Activated naive CD4-positive, alpha-beta T cell treated with Interleukin-2 at 50 U/mL for 16 hours (primary cell): ENCODE results near the gene CEBPZ.
"Not testable (repeated sequence)": the region's sequence is repeated elsewhere in the genome, so short reads cannot be mapped to it uniquely, and the experiment has no call there.

ENCODE experiments used
- DNase-seq: peaks from one replicate; pipeline ENCODE4 v3.0.0-alpha.2; 2020

Gene CEBPZ, protein sequence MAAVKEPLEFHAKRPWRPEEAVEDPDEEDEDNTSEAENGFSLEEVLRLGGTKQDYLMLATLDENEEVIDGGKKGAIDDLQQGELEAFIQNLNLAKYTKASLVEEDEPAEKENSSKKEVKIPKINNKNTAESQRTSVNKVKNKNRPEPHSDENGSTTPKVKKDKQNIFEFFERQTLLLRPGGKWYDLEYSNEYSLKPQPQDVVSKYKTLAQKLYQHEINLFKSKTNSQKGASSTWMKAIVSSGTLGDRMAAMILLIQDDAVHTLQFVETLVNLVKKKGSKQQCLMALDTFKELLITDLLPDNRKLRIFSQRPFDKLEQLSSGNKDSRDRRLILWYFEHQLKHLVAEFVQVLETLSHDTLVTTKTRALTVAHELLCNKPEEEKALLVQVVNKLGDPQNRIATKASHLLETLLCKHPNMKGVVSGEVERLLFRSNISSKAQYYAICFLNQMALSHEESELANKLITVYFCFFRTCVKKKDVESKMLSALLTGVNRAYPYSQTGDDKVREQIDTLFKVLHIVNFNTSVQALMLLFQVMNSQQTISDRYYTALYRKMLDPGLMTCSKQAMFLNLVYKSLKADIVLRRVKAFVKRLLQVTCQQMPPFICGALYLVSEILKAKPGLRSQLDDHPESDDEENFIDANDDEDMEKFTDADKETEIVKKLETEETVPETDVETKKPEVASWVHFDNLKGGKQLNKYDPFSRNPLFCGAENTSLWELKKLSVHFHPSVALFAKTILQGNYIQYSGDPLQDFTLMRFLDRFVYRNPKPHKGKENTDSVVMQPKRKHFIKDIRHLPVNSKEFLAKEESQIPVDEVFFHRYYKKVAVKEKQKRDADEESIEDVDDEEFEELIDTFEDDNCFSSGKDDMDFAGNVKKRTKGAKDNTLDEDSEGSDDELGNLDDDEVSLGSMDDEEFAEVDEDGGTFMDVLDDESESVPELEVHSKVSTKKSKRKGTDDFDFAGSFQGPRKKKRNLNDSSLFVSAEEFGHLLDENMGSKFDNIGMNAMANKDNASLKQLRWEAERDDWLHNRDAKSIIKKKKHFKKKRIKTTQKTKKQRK

DNA sequence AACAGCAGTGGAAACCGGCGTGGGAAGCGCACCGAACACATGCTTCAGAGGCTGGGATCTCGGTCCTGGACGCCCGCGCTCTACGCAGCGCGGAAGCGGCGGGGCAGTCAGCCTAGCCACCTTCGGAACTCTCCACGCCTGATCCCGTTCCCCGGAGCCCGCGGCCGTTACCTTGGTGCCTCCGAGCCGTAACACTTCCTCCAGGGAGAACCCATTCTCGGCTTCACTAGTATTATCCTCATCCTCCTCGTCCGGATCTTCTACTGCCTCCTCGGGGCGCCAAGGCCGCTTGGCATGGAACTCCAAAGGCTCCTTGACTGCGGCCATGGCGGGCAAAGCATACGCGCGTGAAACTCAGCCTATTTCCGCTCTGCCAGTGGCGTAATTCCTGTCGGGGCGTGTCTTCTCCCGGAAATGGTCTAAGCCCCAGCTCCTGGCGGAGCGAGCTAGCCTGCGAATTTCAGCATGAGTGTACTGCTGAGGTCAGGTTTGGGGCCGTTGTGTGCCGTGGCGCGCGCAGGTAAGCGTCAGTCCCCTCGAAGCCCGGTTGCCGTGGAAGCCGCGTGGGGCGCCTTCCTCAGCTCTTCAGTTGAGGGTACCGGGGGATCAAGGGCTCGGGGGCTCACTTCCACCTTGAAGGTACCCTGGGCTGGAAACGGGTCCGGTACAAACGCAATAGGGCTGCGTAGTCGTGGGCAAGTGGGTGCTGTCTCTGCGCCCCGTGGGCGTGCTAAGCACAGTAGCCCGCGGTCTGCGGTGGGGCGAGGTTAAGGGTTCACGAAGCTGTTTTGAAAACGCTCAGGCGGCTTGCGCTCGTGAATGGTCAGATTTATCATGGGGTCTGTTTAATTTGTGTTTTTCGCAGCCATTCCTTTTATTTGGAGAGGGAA lies at the start of gene CEBPZ, which contains the start of gene NDUFAF7:
Gene CEBPZ, minus strand, starts transcription at position 356 of the 890 bp plus-strand sequence. Its CDS starts 29 bp downstream, at position 327.
Gene NDUFAF7, plus strand, starts transcription at position 418 of the 890 bp plus-strand sequence. Its CDS starts 48 bp downstream, at position 466.
- DNase-seq = peak; percentile 92

DNA sequence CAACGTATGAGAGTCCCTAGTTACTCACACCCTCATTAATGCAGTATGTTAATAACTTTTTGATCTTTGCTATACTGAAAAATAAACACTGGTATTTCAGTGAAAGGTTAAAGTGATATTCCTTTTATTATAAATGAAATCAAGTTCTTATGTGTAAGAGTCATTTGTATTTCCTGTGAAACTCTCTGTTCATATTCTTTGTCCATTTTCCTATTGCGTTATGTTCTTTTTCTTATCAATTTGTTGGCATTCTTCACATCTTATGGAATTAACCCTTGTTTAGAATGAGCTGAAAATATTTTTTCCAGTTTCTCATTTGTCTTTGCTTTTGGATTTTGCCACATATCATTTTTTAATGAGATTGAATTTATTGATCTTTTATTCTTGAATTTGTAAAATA lies 44.9 kb upstream of the CEBPZ start:
- DNase-seq = no peak

DNA sequence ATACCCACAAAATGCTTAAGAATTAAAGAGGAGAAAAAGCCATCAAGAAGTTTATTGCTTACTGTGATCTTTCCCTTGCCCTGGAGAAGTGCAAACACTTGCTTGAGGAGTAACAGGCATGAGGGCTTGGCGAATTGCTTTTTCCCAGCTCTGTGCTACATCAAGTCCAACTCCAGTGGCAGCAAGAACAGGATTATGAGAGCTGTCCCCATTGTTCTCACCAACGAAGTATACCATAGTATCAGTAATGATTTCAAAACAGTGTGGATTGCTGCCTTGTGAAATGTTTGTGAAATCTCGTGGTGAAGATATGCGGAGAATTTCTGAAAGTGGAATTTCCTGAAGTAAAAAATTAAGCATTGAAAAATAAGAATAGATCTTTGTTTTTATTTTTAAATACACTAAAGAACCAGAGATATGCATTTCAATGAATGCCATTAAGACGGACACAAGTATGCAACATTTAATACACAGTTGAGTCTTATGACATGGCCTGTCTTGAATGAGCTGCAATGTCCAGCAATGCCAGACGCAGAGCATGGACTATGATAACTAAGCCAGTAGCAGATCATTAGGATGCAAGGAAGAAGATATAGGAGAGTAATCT lies 43.1 kb upstream of the CEBPZ start:
- DNase-seq = no peak

DNA sequence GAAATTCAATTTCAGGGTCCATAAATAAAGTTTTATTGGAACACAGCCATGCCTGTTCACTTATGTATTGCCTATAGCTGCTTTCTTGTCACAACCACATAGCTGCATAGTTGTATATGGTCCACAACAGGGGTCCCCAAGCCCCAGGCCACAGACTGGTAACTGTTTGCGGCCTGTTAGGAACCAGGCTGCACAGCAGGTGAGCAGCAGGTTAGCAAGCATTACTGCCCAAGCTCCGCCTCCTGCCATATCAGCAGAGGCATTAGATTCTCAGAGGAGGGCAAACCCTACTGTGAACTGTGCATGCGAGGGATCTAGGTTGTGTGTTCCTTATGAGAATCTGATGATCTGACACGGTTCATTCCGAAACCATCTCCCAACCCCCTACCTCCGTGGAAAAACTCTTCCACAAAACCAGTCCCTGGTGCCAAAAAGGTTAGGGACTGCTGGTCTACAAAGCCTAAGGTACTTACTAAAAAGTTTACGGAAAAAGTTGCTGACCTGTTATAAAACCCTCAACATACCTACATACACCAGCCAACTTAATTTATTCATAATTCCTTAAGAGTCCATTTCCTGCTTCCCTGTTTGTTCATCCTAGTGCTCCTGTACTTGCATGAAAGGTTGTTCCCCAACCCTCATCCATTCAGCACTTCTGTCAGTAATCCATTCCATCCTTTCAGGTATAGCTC lies 40.1 kb upstream of the CEBPZ start:
- no peak for DNase-seq

DNA sequence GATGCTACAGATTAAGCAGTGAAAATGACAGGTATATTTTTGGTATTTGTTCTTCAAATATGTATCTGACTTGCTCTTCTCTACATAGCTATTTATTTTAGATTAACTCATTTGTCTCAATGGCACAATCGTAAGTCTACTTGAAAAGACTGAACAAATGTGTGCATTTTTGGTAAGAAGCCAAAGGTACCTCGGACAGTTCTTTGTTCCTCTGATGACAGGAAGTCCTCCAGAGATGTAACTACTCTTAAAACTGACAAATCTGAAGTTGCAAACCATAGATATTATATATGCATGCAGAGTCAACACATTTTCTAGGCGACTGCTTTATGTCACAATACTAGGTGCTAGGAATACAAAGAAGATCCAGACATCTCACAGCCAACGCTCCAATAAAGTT lies 36.7 kb upstream of the CEBPZ start:
- DNase-seq = no peak

DNA sequence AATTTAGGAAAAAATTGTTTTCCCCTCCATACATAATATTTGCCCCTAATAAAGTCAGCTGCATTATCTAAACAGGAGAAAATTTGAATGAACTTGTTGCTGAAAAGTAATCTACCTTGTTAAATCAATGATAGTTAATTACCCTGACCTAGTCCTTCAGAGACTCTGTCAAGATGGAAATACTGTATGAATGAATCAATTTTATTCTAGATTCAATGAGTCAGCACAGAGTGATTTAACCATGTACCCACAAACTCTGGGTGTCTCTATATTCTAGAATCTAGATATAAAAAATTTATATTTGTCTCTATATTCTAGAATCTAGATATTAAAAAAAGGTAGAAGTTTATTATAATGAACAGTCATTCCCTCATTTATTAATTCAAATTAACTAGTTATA lies 36.3 kb upstream of the CEBPZ start:
- no peak for DNase-seq

DNA sequence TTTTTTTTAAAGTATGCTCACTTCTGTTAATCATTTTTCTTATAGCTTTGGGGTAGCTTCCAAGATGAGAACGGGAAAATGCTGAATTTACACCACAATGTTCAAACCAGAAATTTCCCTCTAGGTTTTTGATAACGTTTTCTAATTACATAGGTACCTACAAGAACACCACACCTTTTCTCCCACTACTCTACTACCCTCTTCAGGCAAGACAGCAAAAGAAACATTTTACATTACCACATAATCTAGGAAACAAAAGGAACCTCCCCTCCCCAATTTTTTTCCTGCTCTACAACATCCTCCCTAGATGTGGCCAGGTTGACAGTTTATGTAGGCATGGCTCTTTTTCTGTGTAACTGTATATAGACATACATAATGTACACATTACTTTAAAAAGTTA lies 32.4 kb upstream of the CEBPZ start:
- DNase-seq = no peak

DNA sequence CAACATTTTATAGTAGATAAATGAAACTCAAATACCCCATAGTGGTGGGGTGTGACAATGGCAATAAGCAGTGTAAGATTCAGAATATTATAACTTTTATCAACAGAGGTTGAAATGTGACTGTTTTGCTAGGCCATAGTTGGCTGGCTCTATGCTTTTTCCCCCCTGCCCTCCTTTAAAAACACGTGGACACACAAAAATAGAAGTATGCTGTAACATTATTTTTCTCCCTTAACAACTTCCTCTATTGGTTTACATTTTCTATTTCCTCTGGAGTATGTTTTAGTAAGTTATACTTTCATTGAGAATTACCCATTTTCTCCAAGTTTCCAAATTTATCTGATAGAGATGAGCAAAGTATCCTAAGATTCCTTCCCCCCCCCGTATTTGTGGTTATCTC lies 31.1 kb upstream of the CEBPZ start:
- no peak for DNase-seq

DNA sequence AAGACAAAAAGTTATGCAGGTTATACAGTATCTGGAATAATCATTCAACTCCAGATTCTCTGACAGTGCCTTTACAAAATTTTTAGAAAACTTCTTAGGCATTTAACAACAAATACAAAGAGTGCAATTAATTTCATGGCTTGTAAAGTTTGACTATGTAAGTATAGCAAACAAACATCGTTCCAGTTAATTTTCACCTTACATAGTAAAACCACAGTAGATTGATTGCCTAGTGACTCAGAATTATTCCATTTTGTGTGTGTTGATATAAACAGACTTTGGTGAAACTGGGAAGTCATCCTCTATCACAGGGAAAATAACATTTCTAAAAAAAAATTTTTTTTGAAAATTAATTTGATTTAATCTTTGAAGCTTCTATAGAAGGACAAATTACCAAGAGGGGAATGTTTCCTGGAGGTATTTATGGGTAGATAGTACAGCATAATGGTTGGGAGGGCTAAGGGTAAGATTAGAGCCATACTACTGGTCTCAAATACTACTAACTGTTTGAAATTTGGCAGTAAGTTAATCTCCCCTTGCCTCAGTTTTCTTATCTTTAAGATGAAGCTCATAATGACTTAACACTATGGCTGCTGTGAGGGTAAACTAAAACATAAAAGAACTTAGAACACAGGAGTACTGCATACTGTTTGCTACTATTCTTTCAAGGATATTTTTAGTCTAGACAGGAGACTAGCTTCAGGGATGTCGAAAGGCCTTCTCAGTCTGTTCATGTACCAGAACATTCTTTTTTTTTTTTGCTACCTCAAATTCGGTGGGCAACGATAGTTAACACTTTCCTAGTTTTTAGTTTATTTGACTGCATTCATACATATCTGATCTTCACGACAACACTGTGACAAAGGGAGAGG lies 19.7 kb upstream of the CEBPZ start:
- no peak for DNase-seq

DNA sequence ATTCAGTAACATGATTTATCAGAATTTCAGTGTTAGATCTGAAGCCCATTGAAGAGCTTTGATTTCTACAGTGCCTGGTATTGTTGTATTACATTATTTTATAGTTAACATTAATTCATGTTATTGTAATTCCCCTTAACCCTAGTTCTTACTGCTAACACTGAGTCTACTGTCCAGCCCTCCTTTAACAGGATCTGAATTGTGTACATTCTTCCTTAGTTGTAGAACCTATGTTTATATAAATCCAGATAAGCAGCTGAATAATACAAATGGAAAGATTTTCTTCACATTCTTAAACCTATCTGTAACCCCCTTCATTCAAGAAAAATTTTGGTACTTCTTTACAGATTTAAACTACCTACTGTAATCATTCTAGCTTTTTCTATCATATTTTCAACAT lies 14.8 kb upstream of the CEBPZ start:
- no peak for DNase-seq

DNA sequence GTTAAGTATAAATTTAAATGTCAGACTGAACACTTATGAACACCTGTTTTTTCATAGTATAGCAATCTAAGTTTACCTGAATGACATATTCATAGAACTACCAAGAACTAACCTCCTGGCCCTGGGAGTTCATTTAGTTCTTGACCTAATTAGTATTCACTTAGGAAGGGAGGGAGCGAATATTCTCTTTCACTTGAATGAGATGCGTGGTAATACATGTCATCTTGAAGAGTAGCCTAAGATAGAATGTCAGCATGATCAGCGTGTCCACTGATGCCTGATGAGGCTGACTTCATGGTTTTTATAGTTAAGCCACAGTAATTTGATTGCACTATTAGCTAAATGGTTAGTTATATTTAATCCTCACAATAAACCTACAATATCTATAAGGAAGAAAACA lies 13.4 kb upstream of the CEBPZ start:
- DNase-seq = no peak

DNA sequence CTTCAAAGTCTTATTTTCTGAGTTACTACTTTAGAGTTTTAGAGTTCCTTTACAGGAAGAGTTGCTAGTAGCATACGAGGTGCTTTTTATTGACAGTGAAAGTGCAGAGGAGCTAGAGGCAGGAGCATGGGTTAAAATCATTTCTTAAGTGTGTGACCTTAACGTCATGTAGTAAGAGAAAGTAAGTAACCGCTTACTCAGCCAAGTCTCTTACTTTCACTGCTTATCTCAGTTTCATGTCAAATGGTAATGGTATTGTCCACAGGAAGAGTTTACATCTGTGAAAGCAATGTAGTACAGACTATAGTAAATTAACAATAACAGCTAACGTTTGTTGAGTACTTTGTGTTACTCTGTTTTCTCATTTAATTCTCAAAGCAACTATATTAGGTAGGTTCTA lies 12.6 kb upstream of the CEBPZ start:
- DNase-seq = no peak

DNA sequence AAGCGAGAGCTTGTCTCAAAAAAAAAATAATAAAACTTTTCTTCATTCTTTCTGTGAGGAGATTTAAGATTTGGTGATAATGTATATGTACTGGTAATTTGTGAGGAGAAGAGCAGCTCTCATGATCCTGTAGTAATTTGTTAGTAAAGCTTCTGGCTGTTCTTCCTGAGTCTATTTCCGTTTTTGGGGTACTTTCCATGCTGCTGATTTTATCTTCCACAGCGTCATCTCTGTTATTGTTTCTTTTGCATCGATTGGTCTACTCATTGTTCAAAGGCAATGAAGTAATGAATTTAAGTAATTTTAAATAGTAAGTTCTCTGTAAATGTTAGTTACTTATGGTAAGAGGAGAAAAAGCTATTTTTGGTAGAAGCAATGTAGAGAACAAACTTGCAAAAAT lies 12.0 kb upstream of the CEBPZ start:
- no peak for DNase-seq

DNA sequence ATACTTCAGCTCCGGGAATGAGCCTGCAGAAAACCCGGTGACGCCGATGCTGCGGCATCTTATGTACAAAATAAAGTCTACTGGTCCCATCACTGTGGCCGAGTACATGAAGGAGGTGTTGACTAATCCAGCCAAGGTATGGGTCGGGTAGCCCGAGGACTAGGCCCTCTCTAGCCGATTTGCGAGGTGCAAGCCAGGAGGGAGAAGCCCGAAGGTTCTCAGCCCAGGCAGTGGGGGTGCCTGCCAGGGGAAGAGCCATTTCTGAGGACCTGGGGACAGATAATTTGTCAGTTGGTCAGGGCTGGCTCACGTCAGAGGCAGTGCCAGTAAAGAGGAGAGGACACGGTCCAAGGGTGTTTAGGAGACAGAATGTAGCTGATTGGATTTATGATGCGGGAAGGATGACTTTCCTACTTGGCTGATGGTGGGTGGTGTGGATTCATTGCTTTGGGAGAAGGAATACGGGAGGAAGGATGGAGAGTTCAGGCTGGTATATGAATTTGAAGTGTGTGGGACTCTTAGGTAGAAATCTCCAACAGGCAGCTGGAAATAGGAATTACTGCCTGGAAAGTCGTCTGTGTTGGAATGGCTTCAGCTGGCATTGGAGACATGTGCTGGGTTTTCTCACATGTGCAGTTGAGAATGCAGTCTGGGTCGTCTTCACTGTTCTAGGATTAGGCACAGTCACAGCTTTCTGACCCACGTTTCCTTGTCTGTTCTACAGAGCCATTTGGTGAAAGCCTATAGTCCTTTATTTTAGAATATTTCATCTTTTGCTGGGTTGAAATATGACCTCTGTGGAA lies 936 bp upstream of the CEBPZ start:
- DNase-seq = no peak

DNA sequence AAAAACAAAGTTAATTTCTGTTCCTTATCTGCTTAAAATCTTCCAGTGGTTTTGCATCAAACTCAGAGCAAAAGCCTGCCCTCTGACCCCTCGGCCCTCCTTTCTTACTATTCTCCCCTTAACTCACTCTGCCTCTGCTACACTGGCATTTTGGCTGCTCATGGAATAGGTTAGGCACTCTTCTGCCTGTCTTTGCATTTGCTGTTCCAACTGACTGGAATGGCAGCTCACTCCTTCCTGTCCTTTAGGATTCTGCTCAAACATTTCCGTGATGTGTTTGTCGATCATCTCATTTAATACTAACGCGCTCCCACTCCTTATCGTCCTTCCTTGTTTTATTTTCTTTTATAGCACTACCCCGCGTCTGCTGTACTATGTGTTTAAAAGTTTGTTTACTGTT lies 815 bp downstream of the CEBPZ start:
- DNase-seq = no peak

DNA sequence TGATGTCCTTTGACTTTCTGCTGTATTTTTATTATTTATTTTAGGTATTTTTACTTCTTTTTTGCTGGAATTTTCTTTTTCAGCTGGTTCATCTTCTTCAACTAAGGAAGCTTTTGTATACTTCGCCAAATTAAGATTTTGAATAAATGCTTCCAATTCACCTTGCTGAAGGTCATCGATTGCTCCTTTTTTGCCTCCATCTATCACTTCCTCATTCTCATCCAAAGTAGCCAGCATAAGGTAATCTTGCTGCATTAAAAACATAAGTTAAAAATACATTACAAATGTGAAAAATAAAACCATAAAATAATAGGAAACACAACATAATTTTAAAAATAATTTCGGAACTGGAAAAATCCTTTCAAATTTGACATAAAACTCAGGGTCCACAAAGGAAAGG lies 2.6 kb downstream of the CEBPZ start:
- DNase-seq = no peak

DNA sequence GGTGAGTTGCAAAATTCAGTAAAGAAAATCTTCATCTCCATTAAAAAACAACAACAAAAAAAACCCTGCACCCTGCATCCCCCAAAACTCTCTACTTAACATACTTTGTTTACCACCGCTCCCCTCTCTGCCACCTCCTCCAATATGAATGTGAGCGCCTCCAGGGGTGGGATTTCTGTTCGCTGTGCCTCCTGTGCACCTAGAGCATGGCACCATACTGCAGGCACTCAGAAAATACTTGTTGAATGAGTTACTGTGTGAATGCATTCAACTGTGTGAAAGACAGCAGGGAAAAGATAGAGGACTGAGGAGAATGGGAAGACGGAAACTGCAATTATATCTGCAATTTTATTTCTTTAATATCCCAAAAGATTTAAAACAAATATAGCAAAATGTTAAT lies 4.5 kb downstream of the CEBPZ start:
- DNase-seq = no peak

DNA sequence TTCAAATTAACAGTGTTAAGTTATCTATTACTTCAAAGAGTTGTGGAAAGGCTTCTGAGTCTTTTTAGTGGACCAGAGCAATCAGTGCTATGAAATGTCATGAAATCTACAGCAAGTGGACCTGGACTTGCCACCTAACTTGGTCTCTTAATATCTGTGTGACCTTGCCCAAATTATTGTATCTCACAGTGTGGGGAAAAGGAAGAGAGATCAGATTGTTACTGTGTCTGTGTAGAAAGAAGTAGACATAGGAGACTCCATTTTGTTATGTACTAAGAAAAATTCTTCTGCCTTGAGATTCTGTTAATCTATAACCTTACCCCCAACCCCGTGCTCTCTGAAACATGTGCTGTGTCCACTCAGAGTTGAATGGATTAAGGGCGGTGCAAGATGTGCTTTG lies 6.3 kb downstream of the CEBPZ start:
- DNase-seq = not testable (repeated sequence)

DNA sequence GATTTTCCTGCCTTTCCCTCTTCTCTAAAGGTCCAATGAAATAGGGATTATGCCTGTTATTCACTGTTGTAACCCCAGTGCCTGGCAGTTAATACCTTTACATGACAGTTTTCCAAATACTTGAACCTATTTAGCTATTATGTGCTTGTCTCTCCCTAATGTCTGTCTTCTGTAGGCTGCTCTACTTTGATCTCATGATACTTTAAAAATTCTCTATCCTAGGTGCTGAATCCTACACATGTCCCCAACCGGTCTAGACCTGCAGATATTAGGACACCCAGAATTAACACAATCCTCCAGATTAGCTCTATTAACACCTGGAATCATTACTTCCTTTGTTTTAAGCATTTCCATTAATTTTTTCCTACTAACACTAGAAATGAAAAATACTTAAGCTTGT lies 7.3 kb downstream of the CEBPZ start:
- DNase-seq = no peak

DNA sequence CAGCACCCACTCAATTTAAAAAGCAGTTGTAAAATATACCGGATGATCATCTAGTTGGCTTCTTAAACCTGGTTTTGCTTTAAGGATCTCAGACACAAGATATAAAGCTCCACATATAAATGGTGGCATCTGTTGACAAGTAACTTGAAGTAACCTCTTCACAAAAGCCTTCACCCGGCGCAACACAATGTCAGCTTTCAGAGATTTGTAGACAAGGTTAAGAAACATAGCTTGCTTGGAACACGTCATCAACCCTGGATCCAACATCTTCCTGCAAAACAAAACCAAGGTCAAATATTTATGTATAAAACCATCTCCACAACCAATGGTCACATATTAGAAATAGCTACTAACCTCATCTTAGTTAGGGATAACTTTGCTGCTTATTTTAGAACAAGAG lies 8.3 kb downstream of the CEBPZ start:
- no peak for DNase-seq
